ENCODE data around the gene TSPAN5.

- TF ChIP-seq CTCF (conservative IDR thresholded peaks at IDR 0.05) (no peak), EZH2 (IDR thresholded peaks at IDR 0.05; ENCODE audit: low read depth) (no peak)
Measured at GRCh38 chr4:98444371-98444770, 214.0 kb downstream of the TSPAN5 start.
